K562 (cell line): Measurements from ENCODE around the gene ELP5. TPM values are rescaled to one million over a fixed set of nuclear protein-coding genes. Genes with fewer than 3 reads are reported as not detected.

Experiments used
- ATF1 ChIP-seq, 2 experiments: fragments of 450-650 bp in 1 of 2; IDR thresholded peaks; 2 replicates each; pipeline ENCODE4 v1.6.1; 2016; ENCODE audit warnings: missing compliant biosample characterization in 1 of 2, missing genetic modification characterization in 1 of 2
- BCOR ChIP-seq: fragments of 450-650 bp; IDR thresholded peaks from 2 replicates; pipeline ENCODE4 v1.6.1; 2016
- CHD4 ChIP-seq: fragments of 200-600 bp; sonication (generic); IDR thresholded peaks from 3 replicates; pipeline ENCODE4 v1.6.1; 2012; ENCODE audit warnings: low read depth, mild to moderate bottlenecking, mixed read lengths, low read length, inconsistent platforms; ENCODE audit not compliant: insufficient read depth, insufficient replicate concordance, poor library complexity, severe bottlenecking
- COPS2 ChIP-seq: fragments of 450-650 bp; conservative IDR thresholded peaks from 2 replicates; pipeline ENCODE4 v1.6.1; 2016; ENCODE audit warnings: mild to moderate bottlenecking, moderate library complexity
- CREBBP ChIP-seq: IDR thresholded peaks from one replicate; pipeline ENCODE4 v1.6.1; 2012; ENCODE audit warnings: low read depth, mild to moderate bottlenecking, control low read depth, inconsistent platforms, low read length
- CSDE1 ChIP-seq, 2 experiments: fragments of 450-650 bp; IDR thresholded peaks; 2 replicates each; pipeline ENCODE4 v1.6.1; 2016; ENCODE audit warnings: mild to moderate bottlenecking in 1 of 2
- FOXJ3 ChIP-seq: sonication (generic); formaldehyde crosslinking; IDR thresholded peaks from 2 replicates; pipeline ENCODE4 v1.4.0; 2020; ENCODE audit warnings: mild to moderate bottlenecking, missing genetic modification reagents
- GATAD2B ChIP-seq: fragments of 450-650 bp; IDR thresholded peaks from 2 replicates; pipeline ENCODE4 v1.6.1; 2017; ENCODE audit warnings: mild to moderate bottlenecking, borderline replicate concordance
- HDAC3 ChIP-seq: fragments of 450-650 bp; IDR thresholded peaks from 2 replicates; pipeline ENCODE4 v1.6.1; 2018; ENCODE audit warnings: borderline replicate concordance, mild to moderate bottlenecking, moderate library complexity; ENCODE audit not compliant: partially characterized antibody
- KDM2B ChIP-seq: fragments of 250-450 bp; sonication (Bioruptor Pico); IDR thresholded peaks from 2 replicates; pipeline ENCODE4 v1.8.0; 2021; ENCODE audit warnings: mild to moderate bottlenecking, moderate library complexity
- MAFG ChIP-seq: fragments of 450-650 bp; conservative IDR thresholded peaks from 2 replicates; pipeline ENCODE4 v1.6.1; 2016; ENCODE audit warnings: missing genetic modification characterization, missing compliant biosample characterization
- MCM5 ChIP-seq: fragments of 450-650 bp; IDR thresholded peaks from 2 replicates; pipeline ENCODE4 v1.6.1; 2016; ENCODE audit warnings: low read depth
- POLR2B ChIP-seq: fragments of 450-650 bp; IDR thresholded peaks from 2 replicates; pipeline ENCODE4 v1.6.1; 2018; ENCODE audit warnings: low read depth; ENCODE audit not compliant: partially characterized antibody
- POLR2H ChIP-seq: IDR thresholded peaks from 2 replicates; pipeline ENCODE4 v1.6.1; 2016; ENCODE audit warnings: missing genetic modification characterization, low read depth, mild to moderate bottlenecking, control low read depth, missing compliant biosample characterization, moderate library complexity
- PTTG1 ChIP-seq: fragments of 450-650 bp; IDR thresholded peaks from 2 replicates; pipeline ENCODE4 v1.6.1; 2016; ENCODE audit warnings: low read depth, mild to moderate bottlenecking, missing genetic modification characterization, missing compliant biosample characterization
- SRSF3 ChIP-seq: fragments of 200-400 bp; formaldehyde crosslinking; IDR thresholded peaks from 2 replicates; pipeline ENCODE4 v1.6.1; 2016; ENCODE audit warnings: mild to moderate bottlenecking, low read length, moderate library complexity; ENCODE audit not compliant: insufficient read depth
- ZFP30 ChIP-seq: fragments of 250-450 bp; sonication (Bioruptor Pico); IDR thresholded peaks from 2 replicates; pipeline ENCODE4 v1.8.0; 2022; ENCODE audit warnings: moderate library complexity, mild to moderate bottlenecking, inconsistent platforms, borderline replicate concordance
- ZFP36 ChIP-seq: fragments of 150-350 bp; IDR thresholded peaks from 2 replicates; pipeline ENCODE4 v1.6.1; 2018; ENCODE audit warnings: low read length, low read depth; ENCODE audit not compliant: partially characterized antibody
- ZNF134 ChIP-seq: fragments of 250-450 bp; sonication (Bioruptor Pico); conservative IDR thresholded peaks from 2 replicates; pipeline ENCODE4 v1.4.0; 2020
- ZNF24 ChIP-seq: fragments of 450-650 bp; IDR thresholded peaks from 2 replicates; pipeline ENCODE4 v1.6.1; 2016
- ZNF274 ChIP-seq: IDR thresholded peaks from 2 replicates; pipeline ENCODE4 v1.6.1; 2011; ENCODE audit warnings: low read depth, mild to moderate bottlenecking, low read length, moderate library complexity, borderline replicate concordance
- ZNF384 ChIP-seq: IDR thresholded peaks from 2 replicates; pipeline ENCODE4 v1.6.1; 2012; ENCODE audit warnings: low read depth, low read length, improper control_type of control experiment
- ZNF431 ChIP-seq: sonication (generic); formaldehyde crosslinking; IDR thresholded peaks from 2 replicates; pipeline ENCODE4 v1.8.0; 2022; ENCODE audit warnings: mild to moderate bottlenecking, missing genetic modification reagents
- ZNF57 ChIP-seq: fragments of 450-650 bp; formaldehyde crosslinking; IDR thresholded peaks from 2 replicates; pipeline ENCODE4 v1.4.0; 2020; ENCODE audit warnings: mild to moderate bottlenecking, moderate library complexity
- ZNF780A ChIP-seq: fragments of 250-450 bp; sonication (Bioruptor Pico); IDR thresholded peaks from 2 replicates; pipeline ENCODE4 v1.5.0; 2021; ENCODE audit warnings: mild to moderate bottlenecking
- ZNF830 ChIP-seq: fragments of 250-450 bp; sonication (Bioruptor Pico); IDR thresholded peaks from 2 replicates; pipeline ENCODE4 v1.5.0; 2021; ENCODE audit warnings: mild to moderate bottlenecking
- polyA plus RNA-seq, 8 experiments: library from polyadenylated mRNA; depleted of rRNA in 4 of 8; stranded (reverse) in 5 of 8; unstranded in 3 of 8; fragments of >200 nt; fragmentation: Nextera tagmentation in 2 of 8; fragmentation: Illumina TruSeq in 1 of 8; extraction: Ambion mirVana in 2 of 8; extraction: Trizol in 1 of 8; gene quantifications; 2 replicates each; pipeline versions ENCODE4 v1.2.1 to v1.2.3, GENCODE V29; 2011 to 2014; ENCODE audit warnings: inconsistent platforms in 1 of 8, missing spikeins in 1 of 8
- total RNA-seq, 7 experiments: library from RNA; depleted of rRNA in 6 of 7; stranded (reverse); fragments of >200 nt in 6 of 7; fragmentation: Illumina TruSeq in 2 of 7; extraction: Trizol in 2 of 7; gene quantifications; 2 replicates each; pipeline versions ENCODE4 v1.2.1 to v1.2.3, GENCODE V29; 2011 to 2021; ENCODE audit warnings: low replicate concordance in 1 of 7
- TF ChIP-seq, protein P1 (sequence below): fragments of 250-450 bp; sonication (Bioruptor Pico); IDR thresholded peaks from 2 replicates; pipeline ENCODE4 v1.5.0; 2021; ENCODE audit warnings: mild to moderate bottlenecking, moderate library complexity
- TF ChIP-seq, protein P2 (sequence below): IDR thresholded peaks from 3 replicates; pipeline ENCODE4 v1.6.1; 2011; ENCODE audit warnings: borderline replicate concordance, mild to moderate bottlenecking; ENCODE audit not compliant: insufficient read length, insufficient read depth

The ELP5 gene
- total and polyA plus RNA-seq, 9 of the 15 experiments (the other 6 are each of a cell fraction or from before 2014, with no cell fraction given), result 25.7 to 77.9 (median 52.9) TPM

GRCh38 chr17:7280519-7281073 lies 28.6 kb downstream of the ELP5 start (continued):
- TF ChIP-seq, protein P1, sequence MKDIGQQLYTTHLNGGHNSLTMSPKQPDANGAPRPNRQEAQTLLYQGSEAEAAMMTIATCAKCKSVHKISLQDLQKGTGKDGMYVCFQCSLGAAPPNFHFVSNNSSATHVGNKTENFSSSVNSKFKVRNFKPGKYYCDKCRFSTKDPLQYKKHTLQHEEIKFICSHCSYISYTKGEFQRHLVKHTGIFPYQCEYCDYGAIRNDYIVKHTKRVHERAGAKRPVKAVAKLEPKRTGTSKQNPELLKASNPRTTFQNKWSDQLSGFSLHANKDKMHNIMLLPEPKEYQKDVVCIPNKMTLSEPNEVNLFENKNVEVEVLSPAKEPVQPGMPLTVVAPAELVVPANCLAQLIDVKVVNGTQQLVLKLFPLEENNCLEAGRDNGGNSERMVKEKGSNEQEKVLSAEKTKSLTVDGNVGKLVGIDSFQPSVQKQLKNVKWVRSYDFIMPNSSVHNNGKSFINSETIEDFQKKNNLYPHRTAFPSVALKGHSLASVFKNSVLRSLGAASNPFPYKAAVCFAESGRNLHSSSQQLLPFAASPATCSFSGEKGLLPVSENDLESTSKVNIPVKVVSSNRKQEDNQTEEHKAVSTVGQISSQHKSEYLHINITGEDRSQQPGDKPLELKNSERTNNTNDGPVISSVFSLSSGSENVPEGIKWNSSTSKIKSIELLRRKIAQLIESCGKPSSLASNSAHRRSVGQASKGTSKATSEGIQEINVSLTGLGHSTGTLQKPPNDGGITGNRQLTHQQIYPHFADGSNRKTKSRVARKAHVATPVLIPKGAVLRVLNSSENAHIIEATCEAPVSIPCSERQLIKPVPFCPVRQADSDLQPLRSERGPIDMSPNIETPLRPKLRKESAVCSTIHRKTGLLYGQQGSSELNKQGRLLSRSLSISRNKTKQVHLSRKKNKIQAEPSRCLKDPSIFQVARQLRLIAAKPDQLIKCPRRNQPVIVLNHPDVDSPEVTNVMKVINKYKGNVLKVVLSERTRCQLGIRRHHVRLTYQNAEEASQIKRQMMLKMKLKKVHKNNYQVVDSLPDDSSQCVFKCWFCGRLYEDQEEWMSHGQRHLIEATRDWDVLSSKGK (CRISPR knock-in tag), result no peak
- TF ChIP-seq ZNF830 (no peak), CSDE1 (IDR thresholded peaks at IDR 0.05) (no peak), CREBBP (no peak), MAFG (tag) (no peak), ZNF431 (peak; percentile 83), ZFP30 (CRISPR knock-in tag) (no peak), ZNF134 (no peak), GATAD2B (no peak; the same call in 1 of the 2 replicates), ZFP36 (no peak), BCOR (no peak), ZNF780A (CRISPR knock-in tag) (no peak), FOXJ3 (CRISPR knock-in tag) (no peak), SRSF3 (no peak), ATF1 (CRISPR knock-in tag; IDR thresholded peaks at IDR 0.05) (no peak), ATF1 (tag; IDR thresholded peaks at IDR 0.05) (peak; percentile 31; the same call in 1 of the 2 replicates), POLR2H (tag) (no peak), CHD4 (no peak), ZNF24 (no peak), MCM5 (no peak), ZNF57 (CRISPR knock-in tag) (no peak), ZNF274 (no peak), ZNF384 (no peak), KDM2B (CRISPR knock-in tag) (no peak), HDAC3 (no peak), COPS2 (no peak), POLR2B (no peak), PTTG1 (tag) (no peak)
- TF ChIP-seq, protein P2, sequence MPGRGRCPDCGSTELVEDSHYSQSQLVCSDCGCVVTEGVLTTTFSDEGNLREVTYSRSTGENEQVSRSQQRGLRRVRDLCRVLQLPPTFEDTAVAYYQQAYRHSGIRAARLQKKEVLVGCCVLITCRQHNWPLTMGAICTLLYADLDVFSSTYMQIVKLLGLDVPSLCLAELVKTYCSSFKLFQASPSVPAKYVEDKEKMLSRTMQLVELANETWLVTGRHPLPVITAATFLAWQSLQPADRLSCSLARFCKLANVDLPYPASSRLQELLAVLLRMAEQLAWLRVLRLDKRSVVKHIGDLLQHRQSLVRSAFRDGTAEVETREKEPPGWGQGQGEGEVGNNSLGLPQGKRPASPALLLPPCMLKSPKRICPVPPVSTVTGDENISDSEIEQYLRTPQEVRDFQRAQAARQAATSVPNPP, result no peak
